Keratinocyte (primary cell): Measurements from ENCODE around the gene CRYBB2. TPM values are rescaled to one million over a fixed set of nuclear protein-coding genes. Genes with fewer than 3 reads are reported as not detected.

Experiments
- DNase-seq: peaks from one replicate; pipeline ENCODE4 v3.0.0-alpha.2; 2011; ENCODE audit warnings: low read depth, missing footprints, low spot score
- FAIRE-seq: peaks from 2 replicates; lab custom pipeline; 2011; peaks lifted over from hg19 to GRCh38; lab: Jason Lieb, UNC
- H2AFZ ChIP-seq: 2 replicates; pipeline ENCODE4 v1.6.0; 2012; ENCODE audit warnings: low read length, control low read depth, inconsistent platforms; ENCODE audit not compliant: control insufficient read depth
- H3K27ac ChIP-seq: 2 replicates; pipeline ENCODE4 v1.5.1; 2011; ENCODE audit warnings: low read length; ENCODE audit not compliant: control insufficient read depth, insufficient read depth
- H3K27me3 ChIP-seq: 3 replicates; pipeline ENCODE4 v1.6.0; 2011; ENCODE audit warnings: low read length; ENCODE audit not compliant: control insufficient read depth, insufficient read depth; ENCODE audit errors: extremely low read depth
- H3K36me3 ChIP-seq, 2 experiments: 2 replicates in 1 of 2; 3 replicates in 1 of 2; pipeline ENCODE4 v1.5.1; 2011; ENCODE audit warnings: low read length in 2 of 2, mild to moderate bottlenecking in 1 of 2; ENCODE audit not compliant: control insufficient read depth in 2 of 2, insufficient read depth in 2 of 2; ENCODE audit errors: extremely low read depth in 1 of 2
- H3K4me1 ChIP-seq: 3 replicates; pipeline ENCODE4 v1.5.1; 2011; ENCODE audit warnings: low read length; ENCODE audit not compliant: control insufficient read depth, insufficient read depth; ENCODE audit errors: extremely low read depth
- H3K4me2 ChIP-seq: 3 replicates; pipeline ENCODE4 v1.6.0; 2011; ENCODE audit warnings: low read depth, low read length; ENCODE audit not compliant: control insufficient read depth, insufficient read depth; ENCODE audit errors: extremely low read depth
- H3K4me3 ChIP-seq, 3 experiments: fragments of 200-600 bp in 1 of 3; sonication (generic) in 1 of 3; 2 replicates in 2 of 3; 3 replicates in 1 of 3; pipeline ENCODE4 v1.5.1; 2011 to 2016; ENCODE audit warnings: low read length in 3 of 3, mild to moderate bottlenecking in 3 of 3, control low read depth in 2 of 3, inconsistent platforms in 1 of 3, low read depth in 1 of 3, mixed read lengths in 1 of 3, mixed run types in 1 of 3, moderate library complexity in 1 of 3; ENCODE audit not compliant: control insufficient read depth in 2 of 3, insufficient read depth in 2 of 3; ENCODE audit errors: extremely low read depth in 1 of 3
- H3K79me2 ChIP-seq: 2 replicates; pipeline ENCODE4 v1.6.0; 2012; ENCODE audit warnings: low read length; ENCODE audit not compliant: control insufficient read depth, insufficient read depth
- H3K9ac ChIP-seq: 3 replicates; pipeline ENCODE4 v1.6.0; 2011; ENCODE audit warnings: low read length; ENCODE audit not compliant: control insufficient read depth, insufficient read depth; ENCODE audit errors: extremely low read depth
- H3K9me1 ChIP-seq: 3 replicates; pipeline ENCODE4 v1.6.0; 2011; ENCODE audit warnings: low read length; ENCODE audit not compliant: control insufficient read depth, insufficient read depth; ENCODE audit errors: extremely low read depth
- H3K9me3 ChIP-seq: 2 replicates; pipeline ENCODE4 v1.5.1; 2012; ENCODE audit warnings: low read depth, low read length; ENCODE audit not compliant: control insufficient read depth
- H4K20me1 ChIP-seq: 3 replicates; pipeline ENCODE4 v1.6.0; 2011; ENCODE audit warnings: low read length; ENCODE audit not compliant: control insufficient read depth, insufficient read depth; ENCODE audit errors: extremely low read depth
- EZH2 ChIP-seq: IDR thresholded peaks from one replicate; pipeline ENCODE4 v1.6.1; 2012; ENCODE audit warnings: inconsistent platforms, mild to moderate bottlenecking, low read length, moderate library complexity
- dilution Hi-C: fragments of 300-500 bp; cut with MboI; formaldehyde crosslinking; loops from one replicate; pipeline ENCODE4 v1.7.0; 2020; ENCODE audit warnings: low sequenced_read_pairs; ENCODE audit not compliant: extremely low pct_ligation_motif_present
- polyA minus RNA-seq, 3 experiments: library from RNA; depleted of rRNA, polyadenylated mRNA; stranded (reverse); fragments of >200 nt; gene quantifications; 1 replicate in 1 of 3; 2 replicates in 1 of 3; 3 replicates in 1 of 3; pipeline ENCODE4 v1.2.3, GENCODE V29; 2011
- polyA plus RNA-seq, 5 experiments: library from polyadenylated mRNA; depleted of rRNA in 3 of 5; stranded (reverse) in 3 of 5; stranded (forward) in 1 of 5; unstranded in 1 of 5; fragments of >200 nt; gene quantifications; 1 replicate in 1 of 5; 2 replicates in 3 of 5; 3 replicates in 1 of 5; pipeline versions ENCODE4 v1.2.1 to v1.2.3, GENCODE V29; 2011 to 2012; ENCODE audit warnings: missing spikeins in 2 of 5, low read depth in 1 of 5, low replicate concordance in 1 of 5
- TF ChIP-seq, protein P1 (sequence below), 3 experiments: IDR thresholded peaks in 1 of 3; conservative IDR thresholded peaks in 1 of 3; optimal IDR thresholded peaks in 1 of 3; 2 replicates in 2 of 3; 3 replicates in 1 of 3; pipeline versions ENCODE3 to v1.5.1; 2011; ENCODE audit warnings: low read length in 3 of 3, mild to moderate bottlenecking in 3 of 3, moderate library complexity in 2 of 3, control low read depth in 1 of 3, inconsistent platforms in 1 of 3; ENCODE audit not compliant: insufficient read depth in 2 of 3; ENCODE audit errors: extremely low read depth in 1 of 3

The CRYBB2 gene, protein sequence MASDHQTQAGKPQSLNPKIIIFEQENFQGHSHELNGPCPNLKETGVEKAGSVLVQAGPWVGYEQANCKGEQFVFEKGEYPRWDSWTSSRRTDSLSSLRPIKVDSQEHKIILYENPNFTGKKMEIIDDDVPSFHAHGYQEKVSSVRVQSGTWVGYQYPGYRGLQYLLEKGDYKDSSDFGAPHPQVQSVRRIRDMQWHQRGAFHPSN
- polyA plus RNA-seq (0.09 to 0.89 TPM (median 0.55 TPM) in 3 replicates), polyA minus RNA-seq (0.43 to 0.67 TPM in 2 of 3 replicates, not detected in the other)
- not detected for polyA plus RNA-seq (2011; ENCODE audit: low read depth)
- 0.26 and 0.47 TPM in 2 replicates for polyA plus RNA-seq (2011; cell fraction: cytosol; rRNA removed)
- 0.71 and 0.87 TPM in 2 replicates for polyA plus RNA-seq (2011; cell fraction: nucleus; rRNA removed)
- 0.20 and 0.26 TPM in 2 replicates for polyA plus RNA-seq (2012; ENCODE audit: low replicate concordance)
- polyA minus RNA-seq (2011; cell fraction: cytosol; rRNA and poly(A)+ RNA removed): not detected
- 0.74 TPM in 1 of 2 replicates, not detected in the other for polyA minus RNA-seq (2011; cell fraction: nucleus; rRNA and poly(A)+ RNA removed)

DNA sequence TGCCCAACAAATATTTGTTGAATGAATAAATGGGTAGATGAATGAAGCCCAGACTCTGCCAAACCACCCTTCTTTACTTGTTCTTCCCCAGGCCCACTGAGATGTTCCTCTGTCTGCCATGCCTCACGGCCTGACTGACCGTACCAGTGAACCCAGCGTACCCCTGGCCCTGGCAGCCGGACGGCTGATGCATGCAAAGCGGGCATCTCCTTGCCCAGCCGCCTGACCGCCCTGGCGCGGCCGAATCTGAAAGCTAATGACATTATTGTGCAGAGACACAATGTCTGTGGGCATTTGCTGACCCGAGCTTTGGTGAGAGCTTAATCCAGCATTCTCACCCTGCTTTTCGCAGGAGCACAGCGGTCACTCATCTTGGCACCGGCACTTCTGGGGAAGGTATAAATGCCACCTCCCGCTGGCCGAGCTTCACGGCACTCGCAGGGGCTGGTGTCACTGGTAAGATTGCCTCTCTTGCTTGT is at the start of gene CRYBB2:
CRYBB2 (plus strand) TSS at position 429 of the 479 bp plus-strand sequence. CDS start 1,791 bp downstream, outside the sequence.
- no peak within 1 kb of the TSS for H3K27ac ChIP-seq
- no peak within 1 kb of the TSS for H3K9ac ChIP-seq
- H3K4me3 ChIP-seq: no peak within 1 kb of the TSS
- H3K36me3 ChIP-seq: no peaks in the 10 kb centered on the region
- no peak within 1 kb of the TSS for H3K4me2 ChIP-seq
- dilution Hi-C loops: no loop called here
- no peaks in the 10 kb centered on the region for H4K20me1 ChIP-seq
- H3K79me2 ChIP-seq: no peaks in the 10 kb centered on the region
- DNase-seq (no peak), FAIRE-seq (no peak)
- H2AFZ ChIP-seq: no peak within 1 kb of the TSS
- no peaks in the 10 kb centered on the region for H3K4me1 ChIP-seq
- H3K9me3 ChIP-seq: no peaks in the 10 kb centered on the region
- H3K27me3 ChIP-seq: peaks cover 24% of the 10 kb centered on the region
- H3K9me1 ChIP-seq: no peaks in the 10 kb centered on the region
- TF ChIP-seq EZH2: no peak

DNA sequence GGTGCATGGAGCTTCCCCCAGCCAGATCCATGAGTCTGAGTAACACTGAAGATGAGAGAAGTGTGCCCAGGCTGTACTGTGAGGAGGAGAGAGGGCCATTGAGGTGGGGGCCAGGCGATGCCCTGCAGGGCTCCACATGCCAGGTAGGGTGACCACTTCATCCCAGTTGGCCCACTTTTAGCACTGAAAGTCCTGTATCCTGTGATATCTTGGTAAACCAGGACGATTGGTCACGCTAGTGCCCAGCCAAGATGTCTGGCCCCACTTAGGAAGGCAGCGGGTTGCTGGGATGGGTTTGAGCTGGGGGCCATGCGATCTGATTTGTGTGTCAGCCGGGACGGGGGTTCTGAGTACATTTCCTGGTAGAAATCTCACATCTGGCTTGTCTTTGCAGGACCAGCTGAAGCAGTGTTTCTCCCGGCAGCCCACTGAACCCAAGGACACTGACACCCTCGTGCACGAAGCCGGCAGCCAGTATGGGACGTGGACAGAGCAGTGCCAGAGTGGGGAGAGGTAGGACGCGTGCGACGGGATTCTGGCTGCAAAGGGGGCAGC is 48.9 kb upstream of the CRYBB2 start:
- peaks cover 13 to 16% of the 10 kb centered on the region in 2 experiments for H3K36me3 ChIP-seq

More for the DNA sequence above, 48.9 kb upstream of the CRYBB2 start:
- Histone ChIP-seq H3K79me2 (no peaks in the 10 kb centered on the region), H3K9ac (no peak overlapping the region), H2AFZ (no peak overlapping the region), H3K27me3 (no peaks in the 10 kb centered on the region), H3K4me2 (no peak overlapping the region), H3K4me3 (no peak overlapping the region), H4K20me1 (no peaks in the 10 kb centered on the region), H3K4me1 (peaks cover 23% of the 10 kb centered on the region), H3K9me3 (no peaks in the 10 kb centered on the region), H3K27ac (no peak overlapping the region), H3K9me1 (no peaks in the 10 kb centered on the region)
- DNase-seq: no peak
- dilution Hi-C loops: no loop called here
- TF ChIP-seq, protein P1, sequence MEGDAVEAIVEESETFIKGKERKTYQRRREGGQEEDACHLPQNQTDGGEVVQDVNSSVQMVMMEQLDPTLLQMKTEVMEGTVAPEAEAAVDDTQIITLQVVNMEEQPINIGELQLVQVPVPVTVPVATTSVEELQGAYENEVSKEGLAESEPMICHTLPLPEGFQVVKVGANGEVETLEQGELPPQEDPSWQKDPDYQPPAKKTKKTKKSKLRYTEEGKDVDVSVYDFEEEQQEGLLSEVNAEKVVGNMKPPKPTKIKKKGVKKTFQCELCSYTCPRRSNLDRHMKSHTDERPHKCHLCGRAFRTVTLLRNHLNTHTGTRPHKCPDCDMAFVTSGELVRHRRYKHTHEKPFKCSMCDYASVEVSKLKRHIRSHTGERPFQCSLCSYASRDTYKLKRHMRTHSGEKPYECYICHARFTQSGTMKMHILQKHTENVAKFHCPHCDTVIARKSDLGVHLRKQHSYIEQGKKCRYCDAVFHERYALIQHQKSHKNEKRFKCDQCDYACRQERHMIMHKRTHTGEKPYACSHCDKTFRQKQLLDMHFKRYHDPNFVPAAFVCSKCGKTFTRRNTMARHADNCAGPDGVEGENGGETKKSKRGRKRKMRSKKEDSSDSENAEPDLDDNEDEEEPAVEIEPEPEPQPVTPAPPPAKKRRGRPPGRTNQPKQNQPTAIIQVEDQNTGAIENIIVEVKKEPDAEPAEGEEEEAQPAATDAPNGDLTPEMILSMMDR (optimal IDR thresholded peaks at IDR 0.05 in 1 of 3, IDR thresholded peaks at IDR 0.05 in 1 of 3, conservative IDR thresholded peaks at IDR 0.05 in 1 of 3; ENCODE audit: extremely low read depth in 1 of 3, insufficient read depth in 2 of 3, low read length in 3 of 3): no peak
- TF ChIP-seq EZH2: no peak
- FAIRE-seq: no peak
